Endodermal cell (in vitro differentiated cells): ENCODE results near the gene PRKAA2. TPM values are rescaled to one million over a fixed set of nuclear protein-coding genes. Genes with fewer than 3 reads are reported as not detected.

Experiments used
- DNase-seq: peaks from one replicate; pipeline ENCODE4 v3.0.0-alpha.2; 2017
- H3K27ac ChIP-seq: 2 replicates; pipeline ENCODE4 v1.5.1; 2013; ENCODE audit warnings: mild to moderate bottlenecking, low read depth, low read length, moderate library complexity
- H3K27me3 ChIP-seq: 2 replicates; pipeline ENCODE4 v1.6.1; 2013; ENCODE audit warnings: mild to moderate bottlenecking, low read length, moderate library complexity; ENCODE audit not compliant: insufficient read depth, control insufficient read depth, poor library complexity, severe bottlenecking
- H3K36me3 ChIP-seq: 2 replicates; pipeline ENCODE4 v1.7.0; 2013; ENCODE audit warnings: mild to moderate bottlenecking, low read length, moderate library complexity; ENCODE audit not compliant: control insufficient read depth, insufficient read depth
- H3K4me1 ChIP-seq: one replicate; pipeline ENCODE4 v1.7.0; 2013; ENCODE audit warnings: low read length; ENCODE audit not compliant: control insufficient read depth, insufficient read depth
- H3K4me3 ChIP-seq: 2 replicates; pipeline ENCODE4 v1.5.1; 2013; ENCODE audit warnings: mild to moderate bottlenecking, low read length, moderate library complexity
- H3K9ac ChIP-seq: 2 replicates; pipeline ENCODE4 v1.6.1; 2013; ENCODE audit warnings: mild to moderate bottlenecking, low read length, moderate library complexity; ENCODE audit not compliant: poor library complexity, severe bottlenecking; ENCODE audit errors: extremely low read depth
- H3K9me3 ChIP-seq: 2 replicates; pipeline ENCODE4 v1.6.1; 2013; ENCODE audit warnings: mild to moderate bottlenecking, low read length, moderate library complexity; ENCODE audit not compliant: control insufficient read depth
- H3K27ac Mint-ChIP-seq: 2 replicates; pipeline ENCODE4 v1.8.0; 2020; ENCODE audit warnings: mixed read lengths
- H3K27me3 Mint-ChIP-seq: 2 replicates; pipeline ENCODE4 v1.8.0; 2021; ENCODE audit warnings: mild to moderate bottlenecking, mixed read lengths; ENCODE audit not compliant: insufficient read depth
- H3K36me3 Mint-ChIP-seq: 2 replicates; pipeline ENCODE4 v1.8.0; 2020; ENCODE audit warnings: low read depth, mixed read lengths
- H3K4me1 Mint-ChIP-seq: 2 replicates; pipeline ENCODE4 v1.8.0; 2020; ENCODE audit warnings: mixed read lengths
- H3K4me3 Mint-ChIP-seq: 2 replicates; pipeline ENCODE4 v1.8.0; 2020; ENCODE audit warnings: mild to moderate bottlenecking, moderate library complexity, mixed read lengths
- H3K9me3 Mint-ChIP-seq: 2 replicates; pipeline ENCODE4 v1.8.0; 2020; ENCODE audit warnings: mild to moderate bottlenecking, mixed read lengths
- CTCF ChIP-seq: fragments of 200-600 bp; sonication (generic); conservative IDR thresholded peaks from 2 replicates; pipeline ENCODE4 v1.5.0; 2021; ENCODE audit warnings: antibody characterized with exemption, mild to moderate bottlenecking
- WGBS, 2 experiments: methylation state at CpG; one replicate each; pipeline versions ENCODE4 v1.1.5 to v1.1.7; 2013; ENCODE audit warnings: missing lambda C conversion rate in 2 of 2, mixed read lengths in 1 of 2; ENCODE audit not compliant: insufficient coverage in 1 of 2, insufficient read length in 1 of 2; 5-methylcytosine and 5-hydroxymethylcytosine counted together
- total RNA-seq, 2 donors: library from RNA; stranded (reverse); fragmentation: NEBNext Ultra II Directional in 1 of 2; extraction: Animal tissue kit (Norgen Biotek cat#: 25700) in 1 of 2; gene quantifications; 2 replicates in 1 of 2; 3 replicates in 1 of 2; pipeline ENCODE4 v1.2.1, GENCODE V29; 2021

Gene PRKAA2
- total RNA-seq, 2 donors from 2014 or later = 4.7 to 15.3 TPM

GRCh38 chr1:56675763-56676162, 30.6 kb downstream of the PRKAA2 start:
- Histone ChIP-seq H3K4me1 (no peaks in the 10 kb centered on the region), H3K9me3 (no peaks in the 10 kb centered on the region), H3K9ac (no peak overlapping the region), H3K36me3 (no peaks in the 10 kb centered on the region), H3K4me3 (no peak overlapping the region), H3K27ac (no peak overlapping the region), H3K27me3 (no peaks in the 10 kb centered on the region)
- Mint-ChIP-seq H3K4me1 (no peaks in the 10 kb centered on the region), H3K9me3 (peaks cover 3% of the 10 kb centered on the region), H3K4me3 (no peak overlapping the region), H3K27me3 (no peaks in the 10 kb centered on the region), H3K27ac (no peak overlapping the region), H3K36me3 (peaks cover 4% of the 10 kb centered on the region)
- DNase-seq = no peak
- no peak for TF ChIP-seq CTCF

GRCh38 chr1:56676571-56677035, 31.5 kb downstream of the PRKAA2 start:
- no peak overlapping the region for H3K9ac ChIP-seq
- WGBS, 2 experiments = 50 to 100% methylated on average over 1 to 2 of the region's 2 CpGs
- no peak for DNase-seq
- no peaks in the 10 kb centered on the region for H3K27me3 ChIP-seq
- Mint-ChIP-seq H3K27ac (no peak overlapping the region), H3K27me3 (no peaks in the 10 kb centered on the region), H3K4me3 (no peak overlapping the region), H3K36me3 (peaks cover 6% of the 10 kb centered on the region), H3K9me3 (peaks cover 5% of the 10 kb centered on the region), H3K4me1 (no peaks in the 10 kb centered on the region)
- no peak for TF ChIP-seq CTCF
- no peak overlapping the region for H3K4me3 ChIP-seq
- no peaks in the 10 kb centered on the region for H3K9me3 ChIP-seq
- no peaks in the 10 kb centered on the region for H3K36me3 ChIP-seq
- no peaks in the 10 kb centered on the region for H3K4me1 ChIP-seq
- no peak overlapping the region for H3K27ac ChIP-seq

GRCh38 chr1:56683569-56683968, 38.5 kb downstream of the PRKAA2 start:
- TF ChIP-seq CTCF = no peak
- Histone ChIP-seq H3K36me3 (no peaks in the 10 kb centered on the region), H3K9ac (no peak overlapping the region), H3K27ac (no peak overlapping the region), H3K27me3 (no peaks in the 10 kb centered on the region), H3K4me3 (no peak overlapping the region), H3K9me3 (no peaks in the 10 kb centered on the region), H3K4me1 (no peaks in the 10 kb centered on the region)
- Mint-ChIP-seq H3K27ac (no peak overlapping the region), H3K27me3 (no peaks in the 10 kb centered on the region), H3K4me1 (peaks cover 2% of the 10 kb centered on the region), H3K36me3 (peaks cover 6% of the 10 kb centered on the region), H3K4me3 (no peak overlapping the region), H3K9me3 (peaks cover 5% of the 10 kb centered on the region)
- DNase-seq = no peak
